Fibroblast of pulmonary artery (primary cell): ENCODE data around the gene SLC17A2.

Source experiments
- DNase-seq: peaks from one replicate; pipeline ENCODE4 v3.0.0-alpha.2; 2010; ENCODE audit warnings: low read depth
- H3K4me3 ChIP-seq: replicated peaks from 2 replicates; pipeline ENCODE4 v1.5.1; 2011; ENCODE audit warnings: low read depth, mild to moderate bottlenecking, control low read depth, low read length, moderate library complexity
- CTCF ChIP-seq: IDR thresholded peaks from 2 replicates; pipeline ENCODE4 v1.5.1; 2011; ENCODE audit warnings: mild to moderate bottlenecking, control low read depth, low read length, inconsistent platforms; ENCODE audit errors: missing control alignments

Gene SLC17A2

GRCh38 chr6:25868436-25869183 is 61.9 kb downstream of the SLC17A2 start:
- H3K4me3 ChIP-seq = no peak overlapping the region
- TF ChIP-seq CTCF = no peak
- no peak for DNase-seq

GRCh38 chr6:25866011-25866410 is 64.5 kb downstream of the SLC17A2 start:
- H3K4me3 ChIP-seq = no peak overlapping the region
- TF ChIP-seq CTCF = no peak
- DNase-seq = no peak

GRCh38 chr6:25863360-25863759 is 67.1 kb downstream of the SLC17A2 start:
- H3K4me3 ChIP-seq = no peak overlapping the region
- TF ChIP-seq CTCF = no peak
- DNase-seq = no peak
